ENCODE data around the gene FHIT. TPM values are rescaled to one million over a fixed set of nuclear protein-coding genes. Genes with fewer than 3 reads are reported as not detected.

The FHIT gene
- total RNA-seq, 1 donor from 2014 or later = 11.7 TPM

DNA sequence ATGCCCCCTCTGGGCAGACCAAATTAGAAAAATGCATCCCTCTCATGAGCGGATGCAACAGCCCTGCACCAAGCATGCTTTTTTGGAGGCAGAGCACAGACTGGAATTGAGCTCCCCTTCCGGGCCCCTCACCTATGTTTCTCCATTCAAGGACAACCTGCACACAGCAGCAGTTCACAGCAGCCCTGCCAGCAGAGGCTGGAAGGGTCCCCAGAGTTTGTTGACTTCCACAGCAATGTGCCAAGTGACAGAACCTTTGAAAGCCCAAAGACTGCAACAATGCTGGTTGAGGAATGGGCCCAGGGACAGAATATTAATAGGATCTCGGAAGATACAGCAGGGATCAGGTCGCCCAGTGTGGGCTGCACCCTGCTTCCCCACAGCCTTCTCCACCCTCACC lies 650.4 kb downstream of the FHIT start:
- H3K9me3 Mint-ChIP-seq = no peaks in the 10 kb centered on the region

DNA sequence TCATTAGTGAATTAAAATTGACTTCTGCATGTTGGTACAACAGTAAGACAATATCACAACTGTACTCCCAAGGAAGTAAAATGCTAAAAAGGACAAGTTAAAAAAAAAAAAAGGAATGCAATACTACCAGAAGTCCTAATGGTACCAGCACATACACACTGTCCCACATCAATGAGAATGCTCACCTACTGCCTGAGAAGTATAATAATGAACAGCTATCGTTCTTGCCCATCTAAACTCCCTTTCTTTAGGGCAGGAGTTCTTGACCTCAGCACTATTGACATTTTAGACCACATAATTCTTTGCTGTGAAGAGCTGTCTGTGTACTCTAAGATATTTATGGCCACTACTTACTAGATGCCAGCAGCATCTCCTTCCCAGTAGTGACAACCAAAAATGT lies 651.7 kb downstream of the FHIT start:
- peaks cover 18% of the 10 kb centered on the region for H3K27me3 Mint-ChIP-seq
- H3K36me3 Mint-ChIP-seq = no peaks in the 10 kb centered on the region
- H3K4me1 Mint-ChIP-seq (ENCODE audit: unreplicated experiment) = peaks cover 31% of the 10 kb centered on the region
- no peak overlapping the region for H3K27ac Mint-ChIP-seq
- H3K4me3 Mint-ChIP-seq = no peak overlapping the region
- no peak for DNase-seq (ENCODE audit: extremely low spot score, unreplicated experiment)
- TF ChIP-seq, protein P1, sequence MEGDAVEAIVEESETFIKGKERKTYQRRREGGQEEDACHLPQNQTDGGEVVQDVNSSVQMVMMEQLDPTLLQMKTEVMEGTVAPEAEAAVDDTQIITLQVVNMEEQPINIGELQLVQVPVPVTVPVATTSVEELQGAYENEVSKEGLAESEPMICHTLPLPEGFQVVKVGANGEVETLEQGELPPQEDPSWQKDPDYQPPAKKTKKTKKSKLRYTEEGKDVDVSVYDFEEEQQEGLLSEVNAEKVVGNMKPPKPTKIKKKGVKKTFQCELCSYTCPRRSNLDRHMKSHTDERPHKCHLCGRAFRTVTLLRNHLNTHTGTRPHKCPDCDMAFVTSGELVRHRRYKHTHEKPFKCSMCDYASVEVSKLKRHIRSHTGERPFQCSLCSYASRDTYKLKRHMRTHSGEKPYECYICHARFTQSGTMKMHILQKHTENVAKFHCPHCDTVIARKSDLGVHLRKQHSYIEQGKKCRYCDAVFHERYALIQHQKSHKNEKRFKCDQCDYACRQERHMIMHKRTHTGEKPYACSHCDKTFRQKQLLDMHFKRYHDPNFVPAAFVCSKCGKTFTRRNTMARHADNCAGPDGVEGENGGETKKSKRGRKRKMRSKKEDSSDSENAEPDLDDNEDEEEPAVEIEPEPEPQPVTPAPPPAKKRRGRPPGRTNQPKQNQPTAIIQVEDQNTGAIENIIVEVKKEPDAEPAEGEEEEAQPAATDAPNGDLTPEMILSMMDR (conservative IDR thresholded peaks at IDR 0.05) = no peak
- H3K9me3 Mint-ChIP-seq = no peaks in the 10 kb centered on the region

More for the DNA sequence above, 650.4 kb downstream of the FHIT start:
- peaks cover 31% of the 10 kb centered on the region for H3K4me1 Mint-ChIP-seq (ENCODE audit: unreplicated experiment)
- no peak overlapping the region for H3K27ac Mint-ChIP-seq
- TF ChIP-seq, protein P1 (conservative IDR thresholded peaks at IDR 0.05) = no peak
- no peaks in the 10 kb centered on the region for H3K36me3 Mint-ChIP-seq
- DNase-seq (ENCODE audit: extremely low spot score, unreplicated experiment) = no peak
- peaks cover 14% of the 10 kb centered on the region for H3K27me3 Mint-ChIP-seq
- no peak overlapping the region for H3K4me3 Mint-ChIP-seq

DNA sequence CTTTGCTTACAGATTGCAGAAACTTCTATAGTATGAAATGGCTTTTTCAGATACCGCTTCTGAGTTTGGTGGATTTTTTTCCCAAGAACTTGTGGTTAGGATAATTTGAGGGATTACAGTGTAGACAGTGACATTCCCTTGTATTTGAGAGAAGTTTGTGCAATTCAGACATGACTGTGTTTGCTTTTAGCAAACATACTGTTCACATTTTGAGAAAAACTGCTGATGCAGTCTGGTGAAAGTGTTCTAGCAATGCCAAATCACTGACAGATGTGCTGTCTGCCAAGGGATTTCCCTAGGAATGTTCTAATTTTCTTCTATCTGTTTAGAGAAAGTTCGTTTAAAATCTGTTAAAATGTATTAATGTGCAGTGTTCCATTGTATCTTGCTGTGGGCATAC lies 652.6 kb downstream of the FHIT start:
- peaks cover 36% of the 10 kb centered on the region for H3K4me1 Mint-ChIP-seq (ENCODE audit: unreplicated experiment)
- peak overlapping the region; percentile 13 for H3K27ac Mint-ChIP-seq
- H3K36me3 Mint-ChIP-seq = no peaks in the 10 kb centered on the region
- TF ChIP-seq, protein P1 (conservative IDR thresholded peaks at IDR 0.05) = no peak
- no peak overlapping the region for H3K4me3 Mint-ChIP-seq
- peaks cover 18% of the 10 kb centered on the region for H3K27me3 Mint-ChIP-seq
- no peaks in the 10 kb centered on the region for H3K9me3 Mint-ChIP-seq
- DNase-seq (ENCODE audit: extremely low spot score, unreplicated experiment) = no peak

DNA sequence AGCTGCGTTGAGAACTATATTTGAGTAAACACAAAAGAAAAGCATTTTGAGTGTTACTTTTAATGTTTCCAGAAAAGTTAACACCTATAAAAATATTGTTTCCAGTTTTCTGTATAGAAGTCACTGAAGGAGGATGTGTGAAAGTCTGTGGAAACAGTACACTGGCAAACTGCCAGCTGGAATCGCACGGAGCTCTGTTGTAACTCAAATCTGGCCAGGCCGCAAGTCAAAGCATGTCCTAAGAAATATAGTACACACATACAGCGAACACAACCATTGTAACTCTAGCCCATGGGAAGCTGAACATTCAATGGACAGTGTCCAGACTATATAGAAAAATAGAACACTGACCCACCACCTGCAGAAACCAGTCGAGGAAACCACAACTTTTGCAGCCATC lies 657.2 kb downstream of the FHIT start:
- TF ChIP-seq, protein P1 (conservative IDR thresholded peaks at IDR 0.05) = no peak
- H3K4me3 Mint-ChIP-seq = no peak overlapping the region
- no peak overlapping the region for H3K27ac Mint-ChIP-seq
- DNase-seq (ENCODE audit: extremely low spot score, unreplicated experiment) = no peak
- H3K9me3 Mint-ChIP-seq = no peaks in the 10 kb centered on the region
- H3K36me3 Mint-ChIP-seq = no peaks in the 10 kb centered on the region
- peaks cover 16% of the 10 kb centered on the region for H3K4me1 Mint-ChIP-seq (ENCODE audit: unreplicated experiment)
- peaks cover 15% of the 10 kb centered on the region for H3K27me3 Mint-ChIP-seq

DNA sequence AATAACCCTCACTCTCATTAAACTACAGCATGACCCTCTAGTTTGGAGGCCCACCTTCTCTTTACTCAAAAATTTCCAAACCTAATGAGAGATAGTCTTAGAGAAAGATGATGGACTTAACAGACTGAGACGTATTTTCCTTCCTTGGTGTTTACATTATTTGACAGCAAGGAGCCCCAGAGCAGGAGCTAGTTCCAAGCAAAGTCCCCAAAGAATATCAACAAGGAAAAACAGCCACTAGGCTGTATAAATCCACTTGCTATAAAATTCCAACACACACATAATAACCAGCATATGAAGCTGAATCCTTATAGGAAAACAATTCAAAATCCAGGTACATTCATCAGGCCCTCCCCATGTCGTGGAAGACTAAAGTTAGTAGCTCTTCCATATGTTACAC lies 660.0 kb downstream of the FHIT start:
- TF ChIP-seq, protein P1 (conservative IDR thresholded peaks at IDR 0.05) = no peak
- Mint-ChIP-seq H3K27me3 (peaks cover 7% of the 10 kb centered on the region), H3K9me3 (no peaks in the 10 kb centered on the region), H3K27ac (no peak overlapping the region), H3K4me1 (ENCODE audit: unreplicated experiment) (peaks cover 5% of the 10 kb centered on the region), H3K4me3 (no peak overlapping the region), H3K36me3 (no peaks in the 10 kb centered on the region)
- no peak for DNase-seq (ENCODE audit: extremely low spot score, unreplicated experiment)

DNA sequence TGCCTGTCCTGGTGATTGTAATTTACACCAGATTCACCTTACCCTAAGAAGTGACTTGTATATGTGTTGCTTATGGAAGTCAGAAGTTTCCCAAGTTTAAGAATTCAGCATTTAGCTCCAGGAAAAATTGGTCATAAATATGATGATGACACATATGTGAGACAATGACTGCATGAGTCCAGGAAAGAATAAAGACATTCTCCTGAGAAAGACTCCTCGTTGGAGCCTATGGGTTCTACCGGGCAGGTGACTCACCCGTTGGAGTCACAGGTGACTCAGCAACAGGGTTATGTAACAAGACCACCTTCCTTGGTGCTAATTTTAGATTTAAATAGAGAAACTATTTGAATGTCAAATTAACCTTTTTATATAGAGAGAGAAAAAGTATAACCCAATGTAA lies 662.4 kb downstream of the FHIT start:
- H3K27ac Mint-ChIP-seq = no peak overlapping the region
- no peaks in the 10 kb centered on the region for H3K9me3 Mint-ChIP-seq
- TF ChIP-seq, protein P1 (conservative IDR thresholded peaks at IDR 0.05) = no peak

More for the DNA sequence above, 662.4 kb downstream of the FHIT start:
- DNase-seq (ENCODE audit: extremely low spot score, unreplicated experiment) = no peak
- Mint-ChIP-seq H3K4me1 (ENCODE audit: unreplicated experiment) (peaks cover under 1% of the 10 kb centered on the region), H3K27me3 (peaks cover 3% of the 10 kb centered on the region), H3K4me3 (no peak overlapping the region), H3K36me3 (no peaks in the 10 kb centered on the region)
